Activated CD8-positive, alpha-beta memory T cell treated with anti-CD3 and anti-CD28 coated beads for 4 hours (primary cell): Measurements from ENCODE around the gene ETV4.

Source experiments
- DNase-seq, 2 donors: peaks; one replicate each; pipeline ENCODE4 v3.0.0-alpha.2; 2020; ENCODE audit warnings: low read depth in 2 of 2

Gene ETV4

DNA sequence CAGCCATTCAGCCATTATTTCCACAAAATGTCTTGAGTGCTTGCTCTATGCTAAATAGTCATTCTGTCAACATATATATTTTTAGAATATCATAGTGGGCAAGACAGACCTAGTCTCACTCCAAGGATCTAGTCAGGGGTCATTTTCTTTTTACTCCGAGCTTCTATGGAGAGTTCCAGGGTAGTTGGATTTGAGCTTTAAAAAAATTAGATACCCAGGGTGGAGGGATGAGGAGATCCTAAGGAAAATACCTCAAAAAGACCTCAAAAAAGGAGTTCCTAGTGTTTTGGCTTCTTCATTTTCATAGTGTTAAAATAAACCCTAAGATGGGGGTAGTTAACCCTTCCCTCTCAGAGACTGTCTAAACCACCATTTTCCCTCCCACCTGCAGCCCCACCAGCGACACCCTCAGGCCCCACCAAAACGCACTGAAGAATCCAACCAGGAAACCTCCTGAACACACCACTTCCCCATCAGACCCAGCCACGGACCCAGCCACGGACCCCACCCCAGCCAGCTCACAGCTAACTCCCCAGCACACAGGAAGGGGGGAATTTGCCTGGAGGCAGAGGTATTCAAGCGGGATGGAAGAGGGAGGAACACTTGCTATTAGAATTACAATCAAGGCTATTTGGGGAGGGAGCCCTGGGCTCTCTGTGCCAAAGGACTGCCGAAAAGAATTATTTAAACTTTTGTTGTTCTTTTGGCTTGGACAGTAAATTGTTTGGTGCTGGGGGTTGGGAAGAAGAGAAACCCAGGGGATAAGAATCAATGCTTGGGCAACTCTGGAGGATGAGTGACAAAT lies 2.2 kb downstream of the ETV4 start:
- DNase-seq, result no peak

- DNase-seq, result no peak
These were observed 2.8 kb downstream of the ETV4 start for GRCh38 chr17:43543300-43543699.

GRCh38 chr17:43542859-43543258 lies 3.3 kb downstream of the ETV4 start:
- no peak for DNase-seq

DNA sequence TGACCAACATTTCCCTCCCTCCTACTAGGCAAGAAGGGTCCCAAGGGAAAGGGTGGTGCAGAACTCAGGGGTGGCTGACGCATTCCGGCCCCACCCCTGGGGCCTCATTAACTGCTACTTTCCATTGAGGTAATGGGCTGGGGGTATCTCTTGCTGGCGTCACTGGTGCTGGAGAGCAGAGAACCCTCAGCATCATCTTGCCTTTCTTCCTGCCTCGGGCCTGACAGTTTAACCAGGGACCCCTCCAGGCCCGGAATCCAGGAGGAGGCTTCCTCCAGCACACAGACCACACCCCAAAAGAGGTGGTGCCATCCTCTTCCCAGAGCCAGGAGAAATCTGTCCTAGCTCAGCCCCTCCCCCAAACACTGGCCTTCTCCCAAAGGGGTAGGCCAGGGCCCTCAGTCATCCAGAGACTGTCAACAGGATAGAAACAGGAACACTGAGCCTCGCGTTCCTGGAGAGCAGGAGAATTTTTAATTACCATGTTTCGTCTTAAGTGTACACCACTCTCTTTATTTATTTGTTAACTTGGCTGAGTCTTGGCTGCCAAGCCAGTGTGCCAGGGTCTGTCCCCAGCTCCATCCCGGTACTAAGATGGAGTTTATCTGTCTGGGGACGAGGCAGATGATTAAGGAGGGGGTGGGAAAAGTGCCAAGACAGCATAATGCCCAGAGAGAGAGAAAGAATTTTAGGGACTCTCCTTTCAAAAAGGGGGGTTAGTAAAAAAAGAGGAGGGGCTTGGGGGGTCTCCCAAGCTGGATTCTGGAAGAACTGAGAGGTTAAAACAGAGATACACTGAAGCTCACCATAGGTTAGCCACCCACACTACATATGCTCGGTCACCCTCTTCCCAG lies 5.1 kb downstream of the ETV4 start:
- no peak for DNase-seq

GRCh38 chr17:43536236-43536992 lies 9.7 kb downstream of the ETV4 start:
- no peak for DNase-seq

DNA sequence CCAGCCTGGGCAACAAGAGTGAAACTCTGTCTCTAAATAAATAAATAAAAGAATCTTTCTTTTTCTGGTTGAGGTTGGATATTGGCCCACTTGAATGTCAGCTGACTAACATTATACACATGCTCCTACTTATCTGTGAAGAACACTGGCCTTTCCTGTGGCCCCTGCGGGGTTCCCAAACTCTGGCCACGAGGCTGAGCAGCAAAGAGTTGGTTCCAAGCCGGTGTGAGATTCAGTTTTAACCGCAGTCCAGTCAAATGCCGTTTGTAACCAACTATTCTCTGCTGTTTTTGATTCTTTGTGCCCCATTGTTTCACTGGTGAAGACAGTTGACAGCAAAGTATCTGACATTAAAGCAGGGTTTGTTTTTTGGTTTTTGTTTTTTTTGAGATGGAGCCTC lies 11.2 kb downstream of the ETV4 start:
- no peak for DNase-seq

- no peak for DNase-seq
These were observed 12.4 kb downstream of the ETV4 start for GRCh38 chr17:43533699-43534098.

DNA sequence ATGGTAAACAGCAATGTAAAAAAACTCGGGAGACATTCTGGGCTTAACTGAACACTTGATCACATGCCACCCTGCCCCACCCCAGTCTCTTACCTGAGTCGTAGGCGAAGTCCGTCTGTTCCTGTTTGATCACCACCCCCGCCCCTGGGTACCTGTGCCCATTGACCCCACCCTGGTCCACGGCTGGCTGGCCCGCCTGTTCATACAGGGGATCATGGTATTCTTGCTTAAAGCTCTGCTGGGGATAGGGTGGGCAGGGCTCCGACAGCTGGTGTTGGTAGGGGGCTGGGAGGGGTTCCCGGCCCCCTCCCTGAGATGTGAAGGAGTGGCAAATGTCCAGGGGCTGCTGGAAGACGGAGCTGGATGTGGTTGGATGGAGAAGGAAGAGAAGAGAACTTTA lies 13.6 kb downstream of the ETV4 start:
- DNase-seq, result no peak

DNA sequence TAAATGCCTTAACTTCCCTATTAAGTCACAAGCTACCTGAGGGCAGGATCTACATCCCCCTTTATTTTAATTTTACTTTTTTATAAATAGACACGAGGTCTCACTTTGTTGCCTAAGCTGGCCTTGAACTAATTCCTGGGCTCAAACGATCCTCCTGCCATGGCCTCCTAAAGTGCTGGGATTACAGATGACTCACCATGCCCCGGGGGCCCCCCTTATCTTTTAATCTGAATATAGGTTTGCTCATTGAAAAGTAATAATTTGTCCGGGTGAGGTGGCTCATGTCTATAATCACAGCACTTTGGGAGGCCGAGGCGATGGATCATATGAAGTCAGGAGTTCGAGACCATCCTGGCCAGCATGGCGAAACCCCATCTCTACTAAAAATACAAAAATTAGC lies 14.2 kb downstream of the ETV4 start:
- DNase-seq, result no peak

DNA sequence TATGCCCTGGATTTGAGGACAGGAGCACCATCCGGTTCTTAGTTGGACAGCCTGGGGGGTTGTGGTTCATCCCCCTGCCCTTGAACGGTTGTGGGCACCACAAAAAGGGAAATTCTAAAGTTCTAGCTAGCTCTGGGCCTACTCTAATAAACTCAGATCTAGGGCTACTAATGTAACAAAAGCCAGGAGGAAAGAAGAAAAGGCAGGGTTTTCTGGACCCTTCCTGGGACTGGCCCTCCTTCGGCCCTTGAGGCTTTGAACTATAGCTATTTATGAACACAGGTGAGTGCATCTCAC lies 15.1 kb downstream of the ETV4 start:
- no peak for DNase-seq

GRCh38 chr17:43530288-43531081 lies 15.7 kb downstream of the ETV4 start:
- no peak for DNase-seq

- no peak for DNase-seq
These were observed 16.2 kb downstream of the ETV4 start for GRCh38 chr17:43529947-43530287.

- no peak for DNase-seq
These were observed 16.9 kb downstream of the ETV4 start for GRCh38 chr17:43528988-43529814.

DNA sequence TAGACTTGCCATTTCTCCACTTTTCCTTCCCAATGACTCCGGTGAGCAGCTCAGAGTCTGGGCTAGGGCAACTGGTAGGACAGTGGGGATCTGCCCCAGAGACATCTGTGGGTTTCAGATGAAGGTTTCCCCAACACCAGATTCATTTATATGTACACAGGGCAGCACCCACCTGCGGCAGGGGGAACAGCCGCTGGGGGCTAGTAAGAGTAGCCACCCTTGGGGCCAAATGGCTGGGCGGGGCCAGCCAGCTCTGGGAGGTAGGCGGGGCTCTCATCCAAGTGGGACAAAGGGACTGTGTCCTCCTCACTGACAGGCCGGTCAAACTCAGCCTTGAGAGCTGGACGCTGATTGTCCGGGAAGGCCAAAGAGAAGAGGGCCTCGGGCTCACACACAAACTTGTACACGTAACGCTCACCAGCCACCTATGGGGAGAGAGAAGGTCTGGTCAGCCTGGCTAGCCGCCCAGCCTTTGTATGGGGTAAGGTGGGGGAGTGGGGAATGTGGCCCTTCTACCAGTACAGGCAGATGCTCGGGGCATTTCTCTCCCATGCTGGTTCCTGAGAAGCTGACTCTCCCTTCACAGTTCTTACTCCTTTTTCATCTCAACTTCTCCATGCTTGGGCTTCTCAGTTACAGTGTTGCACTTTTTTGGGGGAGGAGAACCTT lies 17.7 kb downstream of the ETV4 start:
- DNase-seq, result no peak

DNA sequence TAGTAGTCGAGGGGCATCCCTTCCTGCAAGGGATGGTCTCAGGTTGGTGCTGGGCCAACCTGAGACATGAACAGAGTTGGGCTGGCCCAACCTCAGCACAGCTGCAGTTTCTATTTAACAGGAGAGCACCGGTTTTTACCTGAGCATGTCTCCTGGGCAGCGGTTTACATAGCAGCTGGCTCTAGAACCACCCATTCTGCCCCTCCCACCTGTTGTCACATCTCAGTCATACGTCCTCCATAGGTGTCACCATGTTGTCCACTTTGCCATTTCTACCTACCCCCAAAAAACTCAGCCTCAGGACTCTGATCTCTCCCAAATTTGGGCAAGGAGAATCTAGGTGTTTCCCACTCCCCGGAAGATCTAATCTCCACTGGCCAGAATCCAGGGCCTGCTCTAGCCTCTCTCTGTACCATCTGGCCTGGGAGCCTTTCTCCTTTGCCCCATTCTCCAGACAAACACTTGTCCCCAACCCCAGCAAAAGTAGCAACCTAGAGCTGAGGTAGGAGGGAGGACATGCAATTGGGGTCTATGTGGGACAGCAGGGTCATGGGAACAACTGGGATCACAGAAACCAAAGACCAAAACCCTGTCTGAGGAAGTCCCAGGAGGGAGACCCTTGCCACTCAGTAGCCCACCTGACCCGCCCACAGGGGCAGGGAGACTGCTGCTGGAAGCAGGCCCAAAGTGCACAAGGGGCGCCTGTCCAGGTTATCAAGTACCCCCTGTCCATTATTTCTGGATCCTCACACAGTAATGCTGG lies 19.1 kb downstream of the ETV4 start:
- DNase-seq, result no peak

DNA sequence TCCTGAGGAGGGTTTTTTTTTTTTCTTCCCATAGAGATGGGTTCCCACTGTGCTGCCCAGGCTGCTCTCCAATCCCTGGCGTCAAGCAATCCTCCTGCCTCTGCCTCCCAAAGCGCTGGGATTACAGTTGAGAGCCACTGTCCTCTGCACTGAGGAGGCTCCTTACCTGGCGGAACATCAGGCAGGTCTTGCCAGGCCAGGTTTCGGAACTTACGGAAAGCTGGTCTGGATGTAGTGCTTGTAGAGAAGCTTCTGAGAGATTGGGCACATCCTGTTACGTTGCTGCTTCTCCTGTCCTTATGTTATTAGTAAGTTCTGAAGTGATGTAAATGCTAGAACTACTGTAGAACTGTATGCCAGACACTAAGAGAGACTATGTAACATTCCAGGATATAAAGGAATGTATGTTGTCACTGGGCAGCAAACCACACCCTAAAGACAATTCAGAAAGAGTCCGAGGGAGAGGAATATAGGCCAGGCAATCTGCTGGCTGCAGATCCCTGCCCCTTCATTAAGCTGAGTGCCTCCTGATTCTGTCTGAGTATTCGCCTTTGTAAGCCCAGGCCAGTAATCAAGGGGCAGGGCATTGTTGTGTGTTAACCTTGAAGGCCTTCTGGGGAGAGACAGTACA lies 21.1 kb downstream of the ETV4 start:
- no peak for DNase-seq

DNA sequence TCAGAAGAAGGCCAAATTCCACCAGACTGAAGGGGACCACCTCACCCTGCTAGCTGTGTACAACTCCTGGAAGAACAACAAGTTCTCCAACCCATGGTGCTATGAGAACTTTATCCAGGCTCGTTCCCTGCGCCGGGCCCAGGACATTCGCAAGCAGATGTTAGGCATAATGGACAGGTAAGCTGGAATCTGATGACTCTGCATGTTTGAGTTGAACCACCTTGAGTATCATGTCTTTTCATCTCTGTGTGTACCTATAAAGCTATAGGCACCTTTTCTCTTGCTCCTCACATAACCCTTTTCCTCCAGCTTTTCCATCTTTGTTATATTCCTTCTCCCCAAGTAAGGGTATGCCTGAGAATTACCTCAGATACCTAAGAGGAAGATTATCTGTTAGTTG lies 24.8 kb downstream of the ETV4 start:
- DNase-seq, result no peak

DNA sequence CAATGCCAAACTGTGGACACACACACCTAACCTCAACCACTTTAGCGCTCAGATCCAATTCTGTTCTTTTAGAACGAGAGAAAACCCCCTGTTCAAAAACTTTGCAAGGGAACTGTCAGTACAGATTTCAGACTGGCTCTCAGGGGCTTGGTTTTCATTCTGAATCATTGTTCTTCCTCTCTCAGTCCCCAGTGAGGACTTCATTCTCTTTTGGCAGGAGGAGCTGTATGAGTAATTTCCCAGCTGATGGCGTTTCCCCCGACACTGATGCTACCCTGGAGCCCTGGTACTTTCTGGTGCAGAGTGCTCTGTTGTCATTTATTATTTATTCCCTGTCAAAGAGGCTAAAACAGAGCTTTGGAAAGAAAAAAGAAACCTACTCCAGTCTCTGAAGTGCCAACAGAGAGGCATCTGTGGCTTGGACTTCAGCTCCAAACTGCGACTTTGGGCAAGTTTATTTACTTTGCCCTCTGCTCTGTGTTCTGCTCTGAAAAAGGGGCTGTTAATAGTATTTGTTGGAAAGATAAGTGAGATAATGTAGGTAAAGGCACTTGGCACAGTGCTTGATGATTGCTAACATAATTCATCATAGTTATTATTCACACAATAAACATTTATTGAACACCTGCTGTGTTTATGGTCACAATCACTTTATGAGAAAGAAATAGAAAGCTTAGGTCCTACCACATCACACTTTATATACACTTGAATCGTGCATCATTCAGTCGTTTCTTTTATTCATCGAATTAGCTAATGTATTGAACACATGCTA lies 28.3 kb downstream of the ETV4 start:
- DNase-seq, result no peak
